NCI-H524 treated with DMSO at 0.1 percent for 48 hours (cell line): Measurements from ENCODE around the gene GABBR1.

ENCODE experiments used
- DNase-seq: peaks from one replicate; lab custom pipeline; 2025; lab: John Stamatoyannopoulos, UW

The GABBR1 gene

DNA sequence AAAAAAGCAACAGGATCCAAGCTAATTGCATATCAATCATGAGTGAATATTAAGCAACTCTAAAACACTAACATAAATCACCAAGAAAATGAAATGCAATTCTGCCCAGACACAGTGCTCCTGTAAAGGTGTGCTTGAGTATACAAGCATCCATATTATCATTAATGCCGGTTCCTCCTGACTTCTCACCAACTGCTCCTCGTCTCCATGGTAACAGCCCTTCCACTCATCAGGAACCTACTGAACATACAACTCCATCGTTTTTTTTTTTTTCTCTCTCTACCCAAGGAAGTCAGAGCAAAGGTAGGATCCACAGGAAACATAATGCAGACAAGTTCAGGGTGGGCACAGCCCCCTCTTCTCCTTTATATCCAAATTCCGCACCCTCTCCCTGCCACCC lies 12.4 kb downstream of the GABBR1 start:
- no peak for DNase-seq

DNA sequence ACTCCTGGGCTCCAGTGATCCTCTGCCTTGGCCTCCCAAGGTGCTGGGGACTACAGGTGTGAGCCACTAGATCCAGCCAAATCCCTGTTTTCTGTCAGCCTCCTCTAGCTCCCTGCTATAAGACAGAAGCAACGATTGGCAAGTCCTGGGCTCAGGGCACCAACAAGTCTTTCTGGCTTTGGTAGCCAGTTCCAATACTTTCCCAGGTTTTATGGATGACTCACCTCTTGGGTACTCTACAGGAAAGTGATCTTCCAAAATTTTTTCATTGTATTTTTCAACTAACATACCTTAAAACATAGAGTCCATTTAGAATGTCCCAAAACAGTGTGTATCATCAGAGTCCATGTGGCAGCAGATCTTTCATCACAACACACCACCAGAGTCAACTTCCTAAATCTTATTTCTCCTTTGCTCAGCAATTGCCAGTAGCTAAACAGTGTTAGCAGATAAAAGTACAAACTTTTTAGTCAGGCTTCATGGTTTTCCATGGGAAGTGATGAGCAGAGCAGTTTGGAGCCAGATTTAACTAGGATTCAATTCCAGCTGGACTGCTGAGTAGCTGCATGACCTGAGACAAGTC lies 13.3 kb downstream of the GABBR1 start:
- no peak for DNase-seq

DNA sequence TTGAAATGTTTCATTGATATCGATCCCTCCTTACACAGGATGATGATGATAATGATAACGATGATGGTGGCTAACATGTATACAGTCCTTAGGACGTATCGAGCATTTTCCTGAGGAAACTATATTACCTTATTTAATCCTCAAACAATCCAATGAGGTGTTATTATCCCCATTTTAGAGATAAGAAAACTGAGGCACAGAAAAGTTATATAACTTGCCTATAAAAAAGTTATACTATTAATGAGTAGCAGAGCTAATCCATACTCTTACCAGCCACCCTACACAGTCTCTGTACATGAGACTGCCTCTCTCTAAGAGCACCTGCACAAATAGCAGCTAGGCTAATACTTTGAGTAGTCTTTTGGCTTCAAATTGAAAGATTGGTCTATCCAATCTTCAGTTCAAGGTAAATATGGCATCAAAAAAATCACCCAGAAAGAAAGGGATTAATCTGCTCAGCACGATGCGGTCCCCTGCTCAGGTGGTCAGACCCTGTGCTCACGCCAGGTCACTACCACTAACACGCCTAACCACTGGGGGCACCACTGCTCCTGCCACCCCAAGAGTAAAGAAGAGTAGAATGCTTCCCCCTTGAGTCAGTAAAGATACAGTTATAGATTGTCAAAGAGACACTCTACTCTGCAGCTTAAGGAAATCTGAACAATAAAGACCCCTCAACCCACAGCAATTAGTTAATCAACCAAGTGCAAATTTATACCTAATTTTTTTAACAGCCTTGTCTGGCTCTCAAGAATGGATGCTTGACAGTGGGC lies 15.0 kb downstream of the GABBR1 start:
- no peak for DNase-seq

DNA sequence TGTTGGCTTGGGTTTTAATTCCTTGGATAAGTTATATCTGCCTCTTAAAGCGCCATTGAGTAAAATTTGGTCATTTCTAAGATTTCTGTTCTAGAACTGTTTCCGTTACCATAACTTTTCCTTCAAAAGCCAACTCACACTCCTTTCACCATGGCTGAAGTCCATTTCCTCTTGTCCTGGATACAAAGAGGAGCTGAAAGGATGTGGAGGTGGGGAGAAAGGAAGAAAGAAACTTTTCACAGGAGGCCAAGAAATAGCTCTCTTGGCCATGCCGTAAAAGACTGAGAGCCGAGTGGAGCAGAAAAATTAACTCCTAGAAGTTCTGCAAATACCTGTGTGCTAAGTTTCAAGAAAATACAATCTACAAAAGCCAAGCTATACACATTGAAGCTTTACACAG lies 21.6 kb downstream of the GABBR1 start:
- DNase-seq, result no peak

DNA sequence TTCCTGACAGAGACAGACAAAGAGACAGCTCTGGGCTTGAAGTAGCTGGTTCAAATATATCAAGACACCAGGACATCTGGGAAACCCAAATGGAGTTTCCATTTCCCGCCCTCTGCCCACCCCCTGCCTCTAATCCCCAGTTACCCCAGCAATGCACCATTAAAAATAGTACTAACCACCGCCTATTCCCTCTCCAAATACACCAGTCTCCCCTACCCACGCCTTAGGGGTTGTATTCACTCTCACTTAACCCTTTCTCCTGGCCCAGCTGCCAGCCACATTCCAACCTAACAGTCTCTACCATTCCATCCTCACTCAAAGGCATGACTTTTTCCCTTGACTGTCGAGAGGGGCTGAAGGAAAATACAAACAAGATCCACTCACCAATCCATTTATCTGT lies 22.4 kb downstream of the GABBR1 start:
- no peak for DNase-seq

DNA sequence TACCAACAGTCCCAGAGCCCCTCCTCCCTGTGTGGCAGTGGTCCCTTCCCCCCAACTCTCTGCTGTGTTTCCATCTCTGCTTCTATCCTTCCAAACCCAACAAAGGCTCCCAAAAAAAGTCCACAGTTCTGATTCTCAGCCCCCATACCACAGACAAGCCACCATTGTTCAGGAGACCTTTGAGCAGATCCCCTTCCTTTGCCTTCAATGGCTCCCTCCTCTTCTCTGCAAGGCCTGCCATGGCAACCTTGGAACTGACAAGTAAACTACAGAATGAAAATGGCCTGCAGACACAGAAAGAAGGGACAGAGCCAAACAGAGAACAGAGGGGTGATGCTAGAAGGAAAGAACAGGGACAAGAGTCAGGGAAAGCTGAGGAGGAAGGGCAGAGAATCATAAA lies 24.9 kb downstream of the GABBR1 start:
- no peak for DNase-seq

DNA sequence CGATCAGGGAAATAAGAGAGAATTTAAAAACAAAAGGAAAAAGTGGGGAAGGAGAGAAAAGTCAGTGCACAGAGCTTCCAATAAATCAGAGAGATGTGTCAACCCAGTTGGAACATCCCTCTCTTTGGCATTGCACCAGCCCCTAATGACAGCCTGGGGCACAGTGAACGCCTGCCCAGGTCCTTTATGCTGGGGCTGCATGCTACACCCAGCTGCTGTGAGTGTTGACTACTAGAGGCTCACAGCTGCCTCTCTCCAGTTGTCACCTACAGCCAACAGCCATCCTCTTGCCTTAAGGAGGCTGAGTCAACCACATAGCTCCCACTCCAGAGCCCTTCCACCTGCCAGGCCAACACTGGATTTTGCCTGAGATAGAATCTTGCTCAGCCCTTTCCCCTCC lies 29.1 kb downstream of the GABBR1 start:
- no peak for DNase-seq

DNA sequence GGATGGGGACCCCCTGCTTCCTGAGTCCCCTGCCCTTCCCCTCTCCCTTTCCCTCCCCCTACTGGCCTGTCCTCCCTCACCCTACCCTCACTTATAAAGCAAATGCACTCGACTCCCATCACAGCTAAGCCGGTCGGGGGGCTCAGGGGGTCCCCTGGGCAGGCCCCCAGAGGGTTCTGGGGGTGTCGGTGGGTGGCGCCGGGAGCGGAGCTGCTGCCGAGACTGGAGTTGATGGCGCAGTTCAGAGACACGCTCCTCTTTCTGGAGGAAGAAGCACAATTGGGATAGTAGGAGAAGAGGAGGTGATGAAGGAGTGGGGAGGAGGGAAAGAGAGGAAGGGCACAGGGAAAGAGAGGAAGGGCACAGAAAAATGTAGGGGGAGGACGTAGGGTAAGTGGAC lies 29.5 kb downstream of the GABBR1 start:
- no peak for DNase-seq

DNA sequence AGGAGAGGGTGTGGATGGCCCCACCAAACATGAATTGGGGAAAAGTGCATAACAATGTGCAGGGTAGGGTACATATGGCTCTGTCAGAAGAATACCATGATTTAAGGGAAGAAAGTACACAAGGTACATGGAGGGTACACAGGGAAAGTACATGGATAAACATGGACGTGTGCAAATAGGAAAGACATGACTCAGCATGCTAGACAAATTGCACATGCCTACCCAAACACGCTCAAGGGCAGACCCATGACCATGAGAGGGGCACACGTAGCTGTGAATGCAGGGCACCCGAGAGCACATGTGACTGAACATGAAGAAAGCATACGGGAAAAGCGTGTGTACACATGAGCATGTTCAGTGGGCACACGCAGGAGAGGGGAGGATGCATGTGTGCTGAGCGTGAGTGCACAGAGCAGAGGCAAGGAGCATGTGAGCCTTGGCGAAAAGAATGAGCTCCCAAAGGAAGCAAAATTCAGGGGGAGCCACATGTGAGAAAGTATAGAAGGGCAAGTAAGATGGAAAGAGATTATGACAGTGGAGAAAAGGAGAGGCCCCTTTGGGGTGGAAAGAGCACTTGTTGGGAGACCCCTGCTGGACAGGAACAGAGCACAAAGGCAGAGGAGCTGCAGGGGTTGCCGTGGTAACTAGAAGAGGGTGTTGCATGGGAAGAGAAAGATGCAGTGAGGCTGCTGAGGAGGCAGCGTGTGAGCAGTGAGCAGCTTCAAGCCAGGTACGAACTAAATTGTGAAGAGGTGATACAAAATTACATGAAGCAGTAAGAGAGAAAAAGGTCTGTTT lies 30.2 kb downstream of the GABBR1 start:
- no peak for DNase-seq

DNA sequence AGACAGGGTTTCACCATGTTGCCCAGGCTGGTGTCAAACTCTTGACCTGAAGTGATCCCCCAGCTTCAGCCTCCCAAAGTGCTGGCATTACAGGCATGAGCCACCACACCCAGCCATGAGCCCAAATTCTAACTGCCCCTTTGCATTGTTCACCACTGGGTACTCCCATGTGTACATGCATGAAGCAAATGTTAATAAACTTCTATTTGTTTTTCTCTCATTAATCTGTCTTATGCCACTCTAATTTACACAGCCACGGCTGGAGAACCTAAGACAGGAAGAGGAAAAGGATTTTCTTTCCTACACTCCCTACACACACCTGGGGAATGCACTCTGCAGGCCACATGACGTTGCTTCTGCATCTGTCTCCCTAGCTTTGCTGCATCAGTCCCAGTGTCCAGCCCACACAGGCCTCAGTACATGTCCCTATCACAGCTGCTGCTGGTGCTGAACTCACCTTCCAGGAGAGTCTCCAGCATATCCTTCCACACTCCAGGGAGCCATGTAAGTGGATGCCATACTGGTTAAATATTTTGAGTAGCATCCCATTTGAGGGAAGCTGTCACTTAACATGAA lies 34.7 kb downstream of the GABBR1 start:
- DNase-seq, result no peak

DNA sequence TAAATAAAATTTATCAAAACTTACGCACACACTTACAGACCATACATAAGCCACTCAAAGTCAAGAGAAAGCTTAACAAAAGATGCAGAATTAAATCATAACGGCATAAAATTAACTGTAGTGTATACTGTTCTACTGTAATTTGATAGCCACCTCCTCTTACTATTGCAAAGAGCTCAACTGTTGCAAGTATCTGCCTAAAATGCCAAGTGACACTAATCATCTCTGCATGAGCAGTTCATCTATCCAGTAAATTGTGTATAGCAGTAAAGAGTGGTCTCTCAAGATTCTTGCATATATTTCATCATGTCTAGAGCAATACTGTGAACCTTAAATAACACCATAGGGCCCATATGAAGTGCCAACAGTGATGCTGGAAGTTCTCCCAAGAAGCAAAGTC lies 35.8 kb downstream of the GABBR1 start:
- DNase-seq, result no peak

DNA sequence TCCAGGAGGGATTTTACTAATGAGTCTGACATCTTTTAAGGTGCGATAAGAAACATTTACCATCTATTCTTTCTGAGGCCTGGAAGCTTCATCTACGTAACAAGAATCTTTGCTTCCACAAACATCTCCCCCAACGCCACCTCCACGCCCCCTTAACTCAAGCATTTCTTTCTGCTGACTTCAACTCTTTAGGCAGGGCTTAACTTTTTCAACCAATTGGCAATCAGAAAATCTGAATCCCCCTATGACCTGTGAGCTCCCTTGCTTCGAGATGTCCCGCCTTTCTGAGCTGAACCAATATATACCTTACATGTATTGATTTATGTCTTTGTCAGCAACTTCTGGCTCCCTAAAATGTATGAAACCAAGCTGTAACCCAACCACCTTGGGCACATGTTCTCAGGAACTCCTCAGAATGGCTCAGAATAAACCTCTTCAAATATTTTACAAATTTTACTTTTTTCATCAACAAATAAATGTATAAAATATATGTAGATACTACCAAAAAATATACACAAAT lies 36.5 kb downstream of the GABBR1 start:
- no peak for DNase-seq

DNA sequence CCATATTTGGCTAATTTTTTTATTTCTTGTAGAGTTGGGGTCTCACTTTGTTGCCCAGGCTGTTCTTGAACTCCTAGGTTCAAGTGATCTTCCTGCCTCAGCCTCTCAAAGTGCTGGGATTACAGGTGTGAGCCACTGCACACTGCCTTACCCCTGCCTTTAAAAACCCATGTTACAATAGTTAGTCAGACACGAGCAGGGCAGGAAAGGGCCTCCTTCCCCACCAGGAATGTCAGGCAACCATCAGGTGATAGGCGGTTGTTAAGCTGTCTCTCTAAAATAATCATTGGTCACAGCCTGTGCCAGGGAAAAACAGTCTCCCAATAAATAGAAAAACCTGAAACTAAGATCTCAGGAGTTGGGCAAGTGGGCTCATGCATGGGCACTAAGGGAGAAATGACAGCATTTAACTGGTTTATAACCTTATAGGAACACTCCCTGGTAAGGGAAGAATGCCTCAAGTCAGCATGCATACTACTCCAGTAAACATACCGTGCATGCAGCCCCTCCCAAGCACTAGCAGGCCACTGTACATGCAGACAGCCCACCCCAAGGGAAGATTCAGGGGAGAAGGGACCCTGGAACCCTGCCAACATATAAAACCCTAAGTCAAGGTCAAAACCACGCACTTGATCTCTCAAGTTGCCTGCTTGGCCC lies 39.7 kb downstream of the GABBR1 start:
- no peak for DNase-seq

DNA sequence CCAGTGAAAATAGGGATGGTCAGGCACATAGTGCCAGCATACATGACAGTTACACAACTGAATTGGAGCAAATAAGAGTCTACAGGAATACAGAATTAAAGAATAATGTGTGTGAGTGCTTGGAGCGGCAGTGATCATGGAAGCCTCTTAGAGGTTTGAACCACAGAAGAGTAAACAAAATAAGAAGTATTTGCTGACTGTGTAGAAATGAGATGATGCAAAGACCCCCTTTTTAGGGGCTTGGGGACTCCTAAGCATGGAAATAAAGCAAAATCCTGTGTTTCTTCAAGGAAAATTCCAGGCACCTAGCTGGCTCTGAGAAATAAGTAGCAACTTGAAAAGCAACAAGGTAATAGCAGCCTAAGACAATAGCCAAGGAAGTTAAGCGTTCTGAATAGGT lies 41.3 kb downstream of the GABBR1 start:
- DNase-seq, result no peak

DNA sequence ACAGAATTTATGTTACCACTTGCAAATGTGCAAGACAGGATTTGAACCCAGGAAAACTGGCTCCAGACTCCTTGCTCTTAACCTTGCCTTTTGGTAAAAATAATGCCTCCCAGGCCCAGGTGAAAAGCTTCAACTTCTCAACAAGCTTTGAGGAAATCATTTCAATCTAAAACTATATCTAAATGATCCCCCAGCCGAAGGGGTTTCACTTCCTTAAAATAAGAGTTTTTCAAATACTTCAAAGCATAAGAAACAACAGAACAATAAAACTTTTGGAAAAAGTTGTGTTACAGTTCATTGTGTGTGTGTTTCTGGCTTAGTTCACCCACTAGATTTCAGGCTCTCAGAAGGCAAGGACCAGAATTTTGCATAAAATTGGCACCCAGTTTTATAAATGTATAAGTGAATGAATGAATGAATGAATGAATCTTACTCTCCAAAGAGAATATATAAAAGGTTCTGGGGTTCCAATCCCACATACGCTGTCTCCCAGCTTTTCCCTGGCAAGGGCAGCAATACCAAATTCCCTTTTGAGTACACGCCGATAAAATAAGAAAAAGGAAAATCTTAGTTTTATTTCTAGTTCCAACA lies 42.7 kb downstream of the GABBR1 start:
- DNase-seq, result no peak

DNA sequence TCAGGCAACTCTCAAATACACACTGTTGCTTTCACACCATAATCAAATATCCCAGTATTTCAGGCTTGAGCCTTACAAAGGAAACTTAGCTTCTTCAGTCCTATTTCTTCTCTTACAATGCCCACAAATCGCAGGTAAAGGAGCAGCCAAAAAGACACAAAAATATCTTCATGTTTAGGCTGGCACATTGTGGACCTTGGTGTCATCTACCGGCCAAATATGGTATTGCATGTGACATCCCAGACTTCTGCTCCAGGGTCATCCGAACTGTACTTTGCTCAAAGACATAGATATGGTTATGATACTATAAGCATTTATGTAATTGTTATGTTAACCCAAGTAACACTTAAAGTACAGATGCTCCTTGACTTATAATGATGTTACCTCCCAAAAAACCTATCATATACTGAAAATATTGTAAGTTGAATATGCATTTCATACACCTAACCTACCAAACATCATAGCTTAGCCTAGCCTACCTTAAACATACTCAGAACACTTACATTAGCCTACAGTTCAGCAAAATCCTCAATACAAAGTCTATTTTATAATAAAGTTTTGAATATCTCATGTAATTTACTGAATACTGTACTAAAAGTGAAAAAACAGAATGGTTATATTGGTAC lies 43.4 kb downstream of the GABBR1 start:
- DNase-seq, result no peak

DNA sequence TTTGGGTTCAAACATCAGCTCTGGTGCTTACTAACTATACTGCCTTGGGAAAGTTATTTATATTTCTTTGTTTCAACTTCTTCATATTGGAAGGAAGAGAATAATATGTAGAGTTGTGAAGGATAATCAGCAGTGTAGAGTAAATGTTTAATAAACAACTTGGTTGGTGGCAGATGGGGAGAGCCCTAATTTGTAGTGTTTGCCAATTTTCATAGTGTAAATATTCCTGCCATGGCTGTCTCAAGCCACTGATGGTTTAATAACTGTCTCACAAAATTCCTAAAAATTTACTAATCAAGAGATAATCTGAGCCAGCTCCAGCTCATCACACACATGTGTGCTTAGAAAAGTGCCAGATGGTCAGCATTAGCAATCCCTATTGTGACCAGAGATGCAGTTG lies 48.2 kb downstream of the GABBR1 start, which contains the start of gene OR2H2:
OR2H2 (plus strand) TSS at position 301 of the 400 bp plus-strand sequence. CDS start 2,824 bp downstream, outside the sequence.
- no peak for DNase-seq

DNA sequence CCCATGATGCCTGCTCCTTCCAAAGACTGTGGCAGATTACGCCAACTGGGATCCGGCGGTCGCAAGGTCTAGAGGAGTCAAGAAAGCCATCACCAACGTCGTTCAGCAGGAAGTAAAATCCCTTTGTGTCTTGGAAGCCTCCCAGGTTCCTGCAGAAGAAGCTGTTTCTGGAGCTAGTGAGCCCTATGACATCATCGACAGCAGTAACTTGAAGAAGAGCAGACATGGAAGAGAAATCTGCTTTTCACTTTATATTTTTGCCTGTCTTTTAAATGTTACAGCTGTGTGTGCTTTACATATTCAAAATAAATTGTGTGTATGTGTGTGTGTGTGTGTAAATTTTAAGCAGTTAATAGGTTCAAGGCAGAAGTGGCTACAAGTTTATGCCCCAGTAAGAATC lies 55.4 kb downstream of the GABBR1 start:
- DNase-seq, result no peak

DNA sequence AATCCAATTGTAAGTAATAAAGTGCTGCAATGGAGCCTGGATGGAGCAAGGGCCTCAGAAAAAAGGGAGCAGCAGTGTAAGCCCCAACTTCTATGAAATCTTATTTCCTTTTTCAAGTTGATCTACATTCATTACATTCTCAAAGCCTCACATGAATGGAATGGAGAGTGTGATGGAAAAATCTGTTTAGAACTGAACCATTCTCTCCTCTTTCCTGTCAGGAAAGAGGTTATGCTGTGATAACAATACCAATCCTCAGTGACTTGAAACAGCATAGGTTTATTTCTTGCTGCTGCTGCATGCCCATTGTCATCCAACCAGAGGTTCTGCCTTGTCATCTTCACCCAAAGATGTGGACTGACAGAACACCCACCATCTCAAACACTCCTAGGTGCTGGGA lies 56.9 kb downstream of the GABBR1 start:
- no peak for DNase-seq

DNA sequence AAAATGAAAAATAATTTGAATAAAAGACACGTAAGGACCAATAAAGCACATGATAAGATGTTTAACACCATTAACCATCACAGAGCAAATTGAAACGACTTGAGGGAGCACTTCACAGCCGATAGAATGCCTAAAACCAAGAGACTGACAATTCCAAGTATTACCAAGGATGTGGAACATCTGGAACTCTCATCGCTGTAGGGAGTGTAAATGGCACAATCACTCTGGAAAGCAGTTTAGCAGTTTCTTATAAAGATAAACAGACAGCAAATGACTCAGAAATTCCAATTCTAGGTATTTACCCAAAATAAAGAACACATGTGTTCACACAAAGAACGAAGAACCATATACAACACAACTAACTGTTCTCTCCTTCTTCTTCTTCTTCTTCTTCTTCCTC lies 65.0 kb downstream of the GABBR1 start:
- DNase-seq, result no peak

DNA sequence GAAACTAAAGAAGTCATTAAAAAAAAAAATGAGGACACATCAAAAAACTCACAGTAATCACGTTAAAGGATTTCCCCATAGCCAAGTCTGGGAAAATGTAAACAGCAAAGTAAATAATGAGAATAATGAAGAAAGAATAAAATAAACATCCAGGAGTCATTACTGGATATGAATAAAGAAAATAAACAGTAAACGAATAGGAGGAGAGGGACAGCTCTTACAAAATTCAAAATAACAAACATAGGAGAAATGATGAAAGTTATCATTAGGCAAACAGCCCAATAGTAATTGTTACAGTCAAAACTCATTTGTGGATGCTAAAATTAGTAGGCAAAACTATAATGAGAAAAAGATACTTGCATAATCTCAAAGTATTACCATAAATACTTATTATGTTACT lies 65.4 kb downstream of the GABBR1 start:
- no peak for DNase-seq
